Transverse colon (tissue), 4 donors: ENCODE data around the gene C9orf78.

ENCODE experiments used
- POLR2AphosphoS5 ChIP-seq, 3 donors: sonication (generic); formaldehyde crosslinking; IDR thresholded peaks; one replicate each; pipeline ENCODE4 v1.6.1; 2016; ENCODE audit warnings: antibody characterized with exemption in 3 of 3
- TF ChIP-seq, protein P1 (sequence below), 5 experiments: fragments of 200-600 bp in 3 of 5; fragments of 450-650 bp in 2 of 5; sonication (generic) in 3 of 5; IDR thresholded peaks; 1 replicate in 2 of 5; 2 replicates in 3 of 5; pipeline ENCODE4 v1.5.1; 2016 to 2017; ENCODE audit warnings: antibody characterized with exemption in 5 of 5, inconsistent platforms in 3 of 5, mild to moderate bottlenecking in 2 of 5, moderate library complexity in 1 of 5

- TF ChIP-seq, protein P1, sequence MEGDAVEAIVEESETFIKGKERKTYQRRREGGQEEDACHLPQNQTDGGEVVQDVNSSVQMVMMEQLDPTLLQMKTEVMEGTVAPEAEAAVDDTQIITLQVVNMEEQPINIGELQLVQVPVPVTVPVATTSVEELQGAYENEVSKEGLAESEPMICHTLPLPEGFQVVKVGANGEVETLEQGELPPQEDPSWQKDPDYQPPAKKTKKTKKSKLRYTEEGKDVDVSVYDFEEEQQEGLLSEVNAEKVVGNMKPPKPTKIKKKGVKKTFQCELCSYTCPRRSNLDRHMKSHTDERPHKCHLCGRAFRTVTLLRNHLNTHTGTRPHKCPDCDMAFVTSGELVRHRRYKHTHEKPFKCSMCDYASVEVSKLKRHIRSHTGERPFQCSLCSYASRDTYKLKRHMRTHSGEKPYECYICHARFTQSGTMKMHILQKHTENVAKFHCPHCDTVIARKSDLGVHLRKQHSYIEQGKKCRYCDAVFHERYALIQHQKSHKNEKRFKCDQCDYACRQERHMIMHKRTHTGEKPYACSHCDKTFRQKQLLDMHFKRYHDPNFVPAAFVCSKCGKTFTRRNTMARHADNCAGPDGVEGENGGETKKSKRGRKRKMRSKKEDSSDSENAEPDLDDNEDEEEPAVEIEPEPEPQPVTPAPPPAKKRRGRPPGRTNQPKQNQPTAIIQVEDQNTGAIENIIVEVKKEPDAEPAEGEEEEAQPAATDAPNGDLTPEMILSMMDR (IDR thresholded peaks at IDR 0.05) = no peak
- TF ChIP-seq POLR2AphosphoS5 (IDR thresholded peaks at IDR 0.05) = no peak
These were observed 767 bp upstream of the C9orf78 start for GRCh38 chr9:129835860-129836223.
